Trophoblast cell (in vitro differentiated cells and primary cell): ENCODE measurements around the gene LPCAT1.

Experiments used
- DNase-seq, 2 donors: peaks; one replicate each; pipeline ENCODE4 v3.0.0-alpha.2; 2016
- H2AFZ ChIP-seq: 2 replicates; pipeline ENCODE4 v1.6.1; 2013; ENCODE audit warnings: low read length, moderate library complexity, mild to moderate bottlenecking; ENCODE audit not compliant: insufficient read depth, poor library complexity
- H2AK5ac ChIP-seq: 2 replicates; pipeline ENCODE4 v1.6.1; 2013; ENCODE audit warnings: mild to moderate bottlenecking, low read length
- H2BK120ac ChIP-seq: 2 replicates; pipeline ENCODE4 v1.6.1; 2013; ENCODE audit warnings: low read length, mild to moderate bottlenecking, moderate library complexity; ENCODE audit not compliant: insufficient read depth, poor library complexity
- H2BK12ac ChIP-seq: 2 replicates; pipeline ENCODE4 v1.6.1; 2013; ENCODE audit warnings: mild to moderate bottlenecking, low read length, moderate library complexity
- H2BK5ac ChIP-seq: 2 replicates; pipeline ENCODE4 v1.6.1; 2013; ENCODE audit warnings: low read length, low read depth, moderate library complexity, mild to moderate bottlenecking; ENCODE audit not compliant: poor library complexity
- H3K14ac ChIP-seq: 2 replicates; pipeline ENCODE4 v1.6.1; 2013; ENCODE audit warnings: mild to moderate bottlenecking, low read length
- H3K18ac ChIP-seq: 2 replicates; pipeline ENCODE4 v1.6.1; 2013; ENCODE audit warnings: mild to moderate bottlenecking, low read length
- H3K23ac ChIP-seq: 2 replicates; pipeline ENCODE4 v1.6.1; 2013; ENCODE audit warnings: low read length
- H3K27ac ChIP-seq: 2 replicates; pipeline ENCODE4 v1.5.1; 2013; ENCODE audit warnings: low read depth, mild to moderate bottlenecking, inconsistent platforms, low read length, moderate library complexity
- H3K27me3 ChIP-seq: 2 replicates; pipeline ENCODE4 v1.6.1; 2013; ENCODE audit warnings: inconsistent platforms, mild to moderate bottlenecking, low read length, moderate library complexity; ENCODE audit not compliant: insufficient read depth
- H3K36me3 ChIP-seq, 2 experiments: 1 replicate in 1 of 2; 2 replicates in 1 of 2; pipeline ENCODE4 v1.6.1; 2013; ENCODE audit warnings: low read length in 2 of 2, mild to moderate bottlenecking in 2 of 2, moderate library complexity in 1 of 2; ENCODE audit not compliant: insufficient read depth in 2 of 2, control insufficient read depth in 1 of 2
- H3K4ac ChIP-seq: 2 replicates; pipeline ENCODE4 v1.6.1; 2013; ENCODE audit warnings: low read depth, mild to moderate bottlenecking, low read length, moderate library complexity
- H3K4me1 ChIP-seq, 2 experiments: 1 replicate in 1 of 2; 2 replicates in 1 of 2; pipeline ENCODE4 v1.6.1; 2013; ENCODE audit warnings: low read length in 2 of 2, mild to moderate bottlenecking in 2 of 2, moderate library complexity in 1 of 2; ENCODE audit not compliant: insufficient read depth in 2 of 2, control insufficient read depth in 1 of 2
- H3K4me2 ChIP-seq: 2 replicates; pipeline ENCODE4 v1.6.1; 2013; ENCODE audit warnings: inconsistent platforms, mild to moderate bottlenecking, low read length, moderate library complexity
- H3K4me3 ChIP-seq: 2 replicates; pipeline ENCODE4 v1.5.1; 2013; ENCODE audit warnings: mild to moderate bottlenecking, low read depth, low read length, inconsistent platforms
- H3K79me1 ChIP-seq: one replicate; pipeline ENCODE4 v1.6.1; 2013; ENCODE audit warnings: low read length
- H3K79me2 ChIP-seq: 2 replicates; pipeline ENCODE4 v1.6.1; 2013; ENCODE audit warnings: low read length, mild to moderate bottlenecking; ENCODE audit not compliant: control insufficient read depth, insufficient read depth, poor library complexity
- H3K9ac ChIP-seq: 2 replicates; pipeline ENCODE4 v1.6.1; 2013; ENCODE audit warnings: mild to moderate bottlenecking, low read length
- H3K9me3 ChIP-seq: 2 replicates; pipeline ENCODE4 v1.6.1; 2013; ENCODE audit warnings: low read depth, mild to moderate bottlenecking, control low read depth, inconsistent platforms, low read length; ENCODE audit not compliant: insufficient read depth
- H4K12ac ChIP-seq: 2 replicates; pipeline ENCODE4 v1.6.1; 2013; ENCODE audit warnings: low read depth, mild to moderate bottlenecking, low read length, moderate library complexity
- H4K8ac ChIP-seq: 2 replicates; pipeline ENCODE4 v1.6.1; 2013; ENCODE audit warnings: low read depth, mild to moderate bottlenecking, low read length, moderate library complexity
- H4K91ac ChIP-seq: one replicate; pipeline ENCODE4 v1.6.1; 2013; ENCODE audit warnings: low read depth, mild to moderate bottlenecking, low read length, moderate library complexity
- WGBS: extraction: QIAGEN DNeasy Blood & Tissue Kit; methylation state at CpG from one replicate; pipeline ENCODE4 v1.1.7; 2013; ENCODE audit warnings: missing lambda C conversion rate; ENCODE audit not compliant: insufficient read length, insufficient coverage; ENCODE audit errors: extremely low coverage; 5-methylcytosine and 5-hydroxymethylcytosine counted together

LPCAT1 gene

DNA sequence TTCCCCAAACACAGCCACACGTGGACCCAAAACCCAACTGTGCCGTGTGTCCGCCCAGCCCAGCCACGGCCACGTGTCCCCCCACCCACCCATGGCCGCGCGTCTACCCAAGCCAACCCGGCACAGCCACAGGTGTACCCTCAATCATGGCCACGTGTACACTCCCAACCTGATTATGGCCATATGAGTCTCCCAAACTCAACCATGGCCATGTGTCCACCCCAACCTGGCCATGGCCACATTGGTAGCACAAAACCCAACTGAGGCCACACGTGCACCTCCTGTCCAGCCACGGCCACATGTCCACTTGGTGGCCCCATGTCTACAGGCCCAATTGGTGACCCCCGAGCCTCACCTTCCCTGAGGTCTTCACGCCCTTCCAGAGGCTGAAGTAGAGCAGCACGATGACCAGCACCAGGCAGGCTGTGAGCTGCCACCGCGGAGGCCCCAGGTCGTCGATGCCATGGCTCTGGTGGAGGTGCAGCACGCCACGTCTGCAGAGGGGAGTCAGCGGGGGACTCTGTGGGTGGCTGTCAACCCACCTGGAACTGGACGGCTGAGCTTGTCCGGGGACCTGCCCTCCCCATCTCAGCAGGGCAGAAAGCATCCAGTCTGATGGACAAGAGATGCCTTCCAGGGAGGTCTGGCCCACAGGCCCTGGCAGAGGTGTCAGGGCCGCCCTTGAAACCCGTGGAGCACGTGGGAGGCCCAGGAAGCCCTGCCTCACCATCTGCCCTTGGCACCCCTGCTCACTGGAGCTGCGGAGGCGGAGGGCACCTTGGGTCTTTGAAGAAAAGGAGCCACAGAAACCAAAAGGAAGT is 102.0 kb downstream of the LPCAT1 start:
- no CpG with 5 or more reads among the region's 29 CpGs for WGBS
- no peak overlapping the region for H2BK12ac ChIP-seq

DNA sequence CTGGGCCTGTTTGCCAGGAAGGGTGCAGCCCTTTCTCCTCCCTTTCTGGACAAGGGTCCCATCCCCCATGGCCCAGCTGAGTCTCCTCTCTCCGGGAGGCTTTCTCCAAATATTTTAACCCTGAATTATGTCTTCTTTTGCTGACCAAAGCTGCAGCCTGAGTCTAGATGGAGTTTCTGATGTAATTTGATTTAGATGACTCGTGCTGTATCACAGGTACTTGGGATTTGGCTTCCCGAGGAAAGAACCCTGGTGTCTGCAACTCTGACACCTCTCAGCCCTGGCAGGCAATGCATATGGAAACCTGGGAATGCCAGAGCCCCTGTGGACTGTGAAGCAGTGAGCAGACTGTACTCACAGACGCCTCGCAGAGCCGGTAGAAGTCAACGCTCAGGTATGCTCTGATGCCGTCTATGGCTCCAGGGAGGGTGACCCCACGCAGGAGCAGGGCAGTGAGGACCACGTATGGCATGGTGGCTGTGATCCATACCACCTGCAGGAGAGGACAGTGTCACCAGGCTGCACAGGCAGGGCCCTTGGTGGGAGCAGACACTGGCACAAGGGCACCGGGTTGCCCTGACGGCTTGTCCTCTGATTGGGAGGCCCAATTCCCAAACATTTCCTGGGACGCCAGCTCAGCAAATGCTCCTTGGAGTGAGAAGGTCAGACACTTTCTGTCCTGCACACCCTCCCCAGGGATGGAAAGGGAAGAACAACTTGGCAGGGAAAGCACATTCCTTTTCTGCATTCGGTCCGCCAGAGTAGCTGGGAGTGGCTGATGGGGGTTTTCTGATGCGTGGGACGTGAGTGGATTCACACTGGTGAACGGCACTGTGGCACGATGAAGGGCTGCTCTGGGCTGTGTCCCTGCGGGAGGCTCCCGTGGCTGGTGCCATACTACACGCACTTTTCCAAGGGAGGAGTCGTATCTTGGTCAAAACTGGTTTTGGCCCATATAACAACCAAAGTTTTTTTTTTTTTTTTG is 103.3 kb downstream of the LPCAT1 start:
- Histone ChIP-seq H3K79me1 (no peaks in the 10 kb centered on the region), H2BK12ac (no peak overlapping the region), H2AFZ (no peak overlapping the region), H3K9me3 (peaks cover 56% of the 10 kb centered on the region), H3K9ac (no peak overlapping the region), H2BK120ac (no peak overlapping the region), H4K91ac (no peak overlapping the region), H2BK5ac (no peak overlapping the region), H3K18ac (no peak overlapping the region), H4K12ac (no peak overlapping the region), H3K4me1 (no peaks in the 10 kb centered on the region), H3K4me3 (peak overlapping the region; percentile 36), H4K8ac (no peak overlapping the region), H3K4ac (no peak overlapping the region), H3K14ac (no peak overlapping the region), H3K36me3 (no peaks in the 10 kb centered on the region), H2AK5ac (no peak overlapping the region), H3K27me3 (no peaks in the 10 kb centered on the region), H3K23ac (no peak overlapping the region), H3K27ac (no peak overlapping the region), H3K4me2 (no peak overlapping the region), H3K79me2 (no peaks in the 10 kb centered on the region)
- DNase-seq: no peak
- WGBS: no CpG with 5 or more reads among the region's 23 CpGs

More for the DNA sequence above, 102.0 kb downstream of the LPCAT1 start:
- H3K14ac ChIP-seq: no peak overlapping the region
- no peak overlapping the region for H2AFZ ChIP-seq
- no peak overlapping the region for H4K12ac ChIP-seq
- no peak overlapping the region for H3K9ac ChIP-seq
- H2AK5ac ChIP-seq: no peak overlapping the region
- H3K4ac ChIP-seq: no peak overlapping the region
- no peak overlapping the region for H3K27ac ChIP-seq
- H2BK120ac ChIP-seq: no peak overlapping the region
- DNase-seq: no peak
- no peaks in the 10 kb centered on the region for H3K27me3 ChIP-seq
- no peak overlapping the region for H3K4me2 ChIP-seq
- no peaks in the 10 kb centered on the region for H3K79me2 ChIP-seq
- no peak overlapping the region for H4K8ac ChIP-seq
- no peaks in the 10 kb centered on the region for H3K4me1 ChIP-seq
- H3K9me3 ChIP-seq: peaks cover 56% of the 10 kb centered on the region
- H3K18ac ChIP-seq: no peak overlapping the region
- no peak overlapping the region for H2BK5ac ChIP-seq
- H3K36me3 ChIP-seq: no peaks in the 10 kb centered on the region
- H3K4me3 ChIP-seq: peak overlapping the region; percentile 53
- H3K79me1 ChIP-seq: no peaks in the 10 kb centered on the region
- H3K23ac ChIP-seq: no peak overlapping the region
- no peak overlapping the region for H4K91ac ChIP-seq

DNA sequence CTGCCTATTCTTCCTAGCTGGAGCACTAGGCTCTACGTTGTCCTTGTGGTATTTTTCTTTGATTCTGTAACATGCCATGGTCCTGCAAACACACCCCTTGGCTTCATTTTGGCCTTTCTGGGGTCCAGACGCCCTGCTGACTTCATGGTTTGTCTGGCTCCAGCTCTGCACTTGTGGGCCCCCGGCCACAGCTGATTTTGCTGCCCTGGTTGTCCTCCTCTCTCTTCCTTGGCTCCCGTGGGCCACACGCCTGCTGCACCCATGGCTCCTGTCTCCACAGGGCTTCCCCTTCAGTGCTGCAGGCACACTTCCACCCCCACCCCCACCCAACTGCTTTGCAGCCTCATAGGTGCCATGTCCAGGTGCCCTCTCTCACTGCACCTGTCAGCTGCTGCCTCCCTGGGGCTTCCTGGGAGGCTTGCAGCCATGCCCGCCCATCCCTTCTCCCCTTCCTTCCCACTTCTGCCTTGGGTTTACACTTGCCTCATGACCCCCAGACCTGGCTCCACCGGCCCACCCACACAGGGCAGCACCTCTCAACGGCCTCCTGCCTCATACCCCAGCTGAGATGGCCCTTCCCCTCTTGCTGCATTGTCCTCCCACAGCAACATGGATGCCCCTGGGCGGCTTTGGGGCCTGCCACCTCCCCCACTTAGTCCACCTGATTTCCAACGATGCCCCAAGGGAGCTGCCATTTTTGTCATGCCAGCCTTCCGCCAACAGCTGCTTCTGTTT is 104.1 kb downstream of the LPCAT1 start:
- Histone ChIP-seq H4K91ac (no peak overlapping the region), H3K79me1 (no peaks in the 10 kb centered on the region), H3K18ac (no peak overlapping the region), H4K8ac (no peak overlapping the region), H3K4me3 (peak overlapping the region; percentile 43), H3K36me3 (no peaks in the 10 kb centered on the region), H3K4me1 (no peaks in the 10 kb centered on the region), H3K9me3 (peaks cover 53% of the 10 kb centered on the region), H3K27ac (no peak overlapping the region), H2AFZ (no peak overlapping the region), H3K4ac (no peak overlapping the region), H3K27me3 (no peaks in the 10 kb centered on the region), H4K12ac (no peak overlapping the region), H3K79me2 (no peaks in the 10 kb centered on the region), H3K4me2 (no peak overlapping the region), H2BK120ac (no peak overlapping the region), H3K14ac (no peak overlapping the region), H2BK5ac (no peak overlapping the region), H2AK5ac (no peak overlapping the region), H2BK12ac (no peak overlapping the region), H3K9ac (no peak overlapping the region), H3K23ac (no peak overlapping the region)
- no CpG with 5 or more reads among the region's 11 CpGs for WGBS
- no peak for DNase-seq

DNA sequence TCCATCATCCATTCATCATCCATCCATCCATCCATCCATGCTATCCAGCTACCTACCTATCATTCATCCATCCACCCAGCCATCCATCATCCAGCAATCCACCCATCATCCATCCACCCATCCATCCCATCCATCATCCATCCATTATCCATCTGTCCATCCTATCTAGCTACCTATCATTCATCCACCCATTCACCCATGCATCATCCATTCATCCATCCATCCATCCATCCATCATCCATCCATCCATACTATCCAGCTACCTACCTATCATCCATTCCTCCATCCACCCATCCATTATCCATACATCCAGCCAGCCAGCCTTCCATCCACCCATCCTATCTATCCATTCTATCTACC is 104.9 kb downstream of the LPCAT1 start:
- Histone ChIP-seq H3K4me1 (no peaks in the 10 kb centered on the region), H3K4me2 (no peak overlapping the region), H3K36me3 (no peaks in the 10 kb centered on the region), H2AK5ac (no peak overlapping the region), H3K79me2 (no peaks in the 10 kb centered on the region), H3K23ac (no peak overlapping the region), H3K27me3 (no peaks in the 10 kb centered on the region), H4K91ac (no peak overlapping the region), H2BK12ac (no peak overlapping the region), H3K4me3 (no peak overlapping the region), H2BK120ac (no peak overlapping the region), H3K27ac (no peak overlapping the region), H4K12ac (no peak overlapping the region), H3K18ac (no peak overlapping the region), H2AFZ (no peak overlapping the region), H3K4ac (no peak overlapping the region), H3K79me1 (no peaks in the 10 kb centered on the region), H2BK5ac (no peak overlapping the region), H3K9me3 (peaks cover 48% of the 10 kb centered on the region), H3K14ac (no peak overlapping the region), H4K8ac (no peak overlapping the region), H3K9ac (no peak overlapping the region)
- DNase-seq: no peak
